GM19035 (cell line): ENCODE results near the gene TOPBP1.
"Not testable (repeated sequence)": the region's sequence is repeated elsewhere in the genome, so short reads cannot be mapped to it uniquely, and the experiment has no call there.

ENCODE experiments used
- ATAC-seq: cut with Tn5 transposase; IDR thresholded peaks from one replicate; pipeline ENCODE4 v1.9.1; 2021; ENCODE audit not compliant: unreplicated experiment

The TOPBP1 gene

DNA sequence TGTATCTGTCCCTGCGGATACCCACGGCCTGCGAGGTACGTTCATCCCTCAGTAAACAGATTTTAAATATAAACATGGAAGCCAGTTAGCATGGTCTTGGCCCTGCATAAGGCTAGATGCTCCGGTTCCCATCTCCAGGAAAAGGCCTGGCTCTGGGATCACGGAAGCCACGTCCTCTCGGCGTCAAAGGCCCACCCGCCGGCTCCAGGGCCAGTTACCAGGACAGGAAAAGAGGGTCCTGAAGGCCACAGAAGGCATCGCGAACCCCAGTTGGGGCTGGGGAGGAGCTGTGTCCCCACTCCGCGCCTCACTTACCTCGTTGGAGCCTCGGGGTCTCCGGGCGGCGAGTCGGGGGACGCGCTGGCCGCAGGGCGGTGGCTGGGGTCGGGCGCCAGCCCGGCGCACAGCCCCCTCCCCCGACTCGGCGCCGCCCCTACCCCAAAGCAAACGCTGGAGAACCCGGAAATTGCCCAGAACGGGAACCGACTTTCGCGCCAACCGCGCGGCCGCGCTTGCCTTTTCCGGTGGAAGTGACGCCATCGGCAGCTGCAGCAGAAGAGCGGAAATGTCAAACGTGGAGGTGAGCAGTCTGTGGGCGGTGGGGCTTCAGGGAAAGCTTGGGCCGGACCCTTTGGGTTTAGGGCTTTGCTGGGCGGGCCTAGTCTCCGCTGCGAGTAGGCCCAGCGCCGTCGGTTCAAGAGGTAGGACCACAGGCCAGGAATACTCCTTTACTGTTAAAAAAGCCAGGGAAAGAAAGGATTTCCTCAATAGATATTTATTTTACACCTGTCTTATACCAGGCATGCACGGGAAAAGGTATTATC lies at the start of gene TOPBP1:
Gene TOPBP1, minus strand, starts transcription at position 488 of the 824 bp plus-strand sequence. CDS start 814 bp downstream, outside the sequence.
- ATAC-seq, result peak; percentile 95

DNA sequence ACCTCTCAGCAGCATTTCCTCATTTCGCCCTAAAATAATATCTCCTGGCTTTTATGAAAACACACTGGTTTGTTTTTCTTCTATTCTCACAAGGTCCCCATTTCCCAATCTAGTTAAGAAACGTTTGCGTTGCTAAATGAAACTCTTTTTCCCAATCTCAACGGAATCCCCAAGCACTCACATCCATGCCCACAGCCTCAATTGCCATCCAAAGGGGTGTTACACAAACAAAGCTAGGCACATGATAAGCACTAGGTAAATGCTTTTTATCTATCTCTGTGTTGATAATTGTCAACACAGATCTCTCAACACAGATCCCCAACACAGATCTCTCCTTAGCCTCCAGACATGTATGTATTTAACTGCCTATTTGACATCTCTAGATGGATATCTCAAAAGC lies 49.3 kb upstream of the TOPBP1 start:
- ATAC-seq, result no peak

DNA sequence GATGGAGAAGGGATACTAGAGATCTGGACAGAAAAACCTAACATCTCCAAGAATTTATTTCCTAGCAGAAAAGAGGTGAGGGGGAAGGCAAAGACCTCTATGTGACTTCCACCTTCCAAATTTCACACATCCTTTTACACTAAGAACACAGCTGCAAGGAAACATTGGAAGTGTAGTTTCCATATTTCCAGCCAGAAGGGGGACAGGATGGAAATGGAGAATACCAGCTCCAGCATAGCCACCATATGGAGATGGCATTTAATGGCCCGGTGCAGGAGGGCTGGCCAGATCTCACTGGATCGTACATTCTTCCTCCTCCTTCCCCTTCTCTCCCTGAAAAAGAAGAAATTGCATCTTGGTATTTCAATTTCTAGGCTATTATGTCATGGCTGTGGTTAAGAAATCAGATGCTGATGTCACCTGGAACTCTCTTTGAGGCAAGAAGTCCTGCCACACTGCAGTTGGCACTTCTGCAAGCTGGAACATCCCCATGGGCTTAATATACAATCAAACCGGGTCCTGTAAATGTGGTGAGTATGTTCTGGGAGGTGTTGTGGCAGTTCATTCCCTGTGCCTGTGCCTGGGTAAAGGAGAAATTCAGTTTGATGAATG lies 47.5 kb upstream of the TOPBP1 start:
- no peak for ATAC-seq

DNA sequence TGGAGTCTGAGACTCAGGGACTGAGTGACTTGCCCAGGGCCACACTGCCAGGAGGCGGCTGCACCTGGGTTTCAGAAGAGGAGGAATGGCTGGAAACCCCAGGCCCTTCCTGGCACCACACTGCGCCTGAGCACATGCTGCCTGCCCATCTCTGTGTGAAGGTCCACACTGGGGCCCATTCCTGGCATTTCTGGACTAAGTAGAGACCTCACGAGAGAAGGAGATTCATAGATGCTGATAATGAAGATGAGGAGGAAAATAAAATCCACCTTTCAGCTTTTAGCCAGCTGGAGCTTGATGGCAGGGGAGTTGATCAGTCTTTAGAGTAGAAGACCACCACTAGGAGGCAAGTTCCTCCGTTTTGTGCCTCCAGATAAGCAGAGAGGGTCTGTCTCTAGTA lies 44.3 kb upstream of the TOPBP1 start:
- no peak for ATAC-seq

DNA sequence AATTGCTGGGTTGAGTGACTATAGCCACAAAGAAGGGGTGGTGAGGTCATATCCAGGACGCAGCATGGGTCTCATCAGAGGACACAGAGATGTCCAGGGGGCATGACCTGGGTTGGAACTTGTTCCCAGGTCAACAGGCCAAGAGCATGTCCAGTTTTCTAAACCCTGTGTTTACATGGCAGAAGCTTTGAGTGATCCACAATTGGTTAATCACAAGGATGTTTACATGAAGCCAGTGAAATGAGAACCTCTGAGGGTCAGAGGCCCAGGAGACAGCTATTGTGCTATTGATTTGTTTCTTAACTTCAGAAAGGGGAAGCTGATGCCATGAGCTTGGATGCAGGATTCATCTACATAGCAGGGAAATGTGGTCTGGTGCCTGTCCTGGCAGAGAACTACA lies 42.2 kb upstream of the TOPBP1 start:
- ATAC-seq, result no peak

DNA sequence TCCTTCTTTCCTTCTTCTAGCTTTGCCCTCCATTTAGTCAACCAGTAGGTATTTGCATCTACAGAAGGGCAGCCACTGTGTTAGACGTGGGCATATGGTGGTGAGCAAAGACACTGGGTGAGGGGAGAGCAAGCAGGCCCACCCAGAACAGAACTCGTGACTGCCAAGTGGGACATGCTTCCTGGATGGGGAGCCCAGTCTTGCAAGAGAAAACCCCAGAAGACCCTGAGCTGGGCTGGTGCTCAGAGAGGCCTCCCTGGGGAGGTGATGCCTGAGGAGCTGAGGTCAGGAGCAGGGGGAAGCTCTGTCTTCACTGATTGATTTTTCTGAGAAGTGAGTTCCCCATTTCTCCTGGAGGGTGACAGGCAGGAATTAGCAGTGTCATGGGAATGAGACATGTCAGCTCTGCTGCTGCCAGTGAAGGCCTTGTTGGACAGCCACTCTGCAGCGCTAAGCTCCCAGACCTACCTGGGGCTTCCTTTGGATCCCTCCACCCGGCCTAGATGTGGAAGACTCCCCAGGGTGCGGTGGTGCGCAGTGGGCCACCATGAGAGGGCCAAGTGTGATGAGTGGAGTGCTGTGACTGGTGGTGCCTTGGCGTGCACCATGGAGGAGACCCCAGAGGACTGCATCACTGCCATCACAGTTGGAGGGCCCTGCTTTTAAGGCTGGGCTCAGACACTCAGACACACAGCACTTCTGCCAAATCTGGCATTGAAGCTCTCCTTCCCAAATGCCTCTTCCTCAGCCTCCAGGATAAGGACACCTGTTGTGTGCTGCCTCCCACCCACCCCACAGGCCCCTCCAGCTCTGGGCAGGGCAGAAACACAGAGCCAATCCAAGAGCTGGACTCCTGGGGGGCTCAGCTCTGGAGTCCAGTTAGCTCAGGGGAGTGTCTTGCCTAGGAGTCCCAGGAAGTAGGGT lies 40.0 kb upstream of the TOPBP1 start:
- no peak for ATAC-seq

DNA sequence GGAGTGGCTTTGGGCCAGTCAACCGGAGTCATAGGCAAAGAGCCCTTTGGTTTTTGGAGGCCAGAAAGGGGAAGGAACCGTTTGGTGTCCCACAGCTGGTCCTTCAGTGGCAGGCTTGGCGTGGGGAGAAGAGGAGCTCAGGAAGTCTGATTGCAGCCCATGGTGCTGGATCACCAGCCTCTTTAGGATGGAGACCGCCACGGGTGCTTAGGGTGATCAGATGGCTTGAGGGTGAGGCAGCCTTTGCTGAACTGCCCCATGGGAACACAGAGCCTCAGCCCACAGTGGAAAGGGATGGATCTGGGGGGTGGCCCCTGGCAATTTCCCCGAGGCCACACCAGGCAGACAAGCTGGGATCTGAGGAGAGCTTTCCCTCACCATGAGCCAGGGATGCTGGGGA lies 38.6 kb upstream of the TOPBP1 start:
- ATAC-seq, result no peak

DNA sequence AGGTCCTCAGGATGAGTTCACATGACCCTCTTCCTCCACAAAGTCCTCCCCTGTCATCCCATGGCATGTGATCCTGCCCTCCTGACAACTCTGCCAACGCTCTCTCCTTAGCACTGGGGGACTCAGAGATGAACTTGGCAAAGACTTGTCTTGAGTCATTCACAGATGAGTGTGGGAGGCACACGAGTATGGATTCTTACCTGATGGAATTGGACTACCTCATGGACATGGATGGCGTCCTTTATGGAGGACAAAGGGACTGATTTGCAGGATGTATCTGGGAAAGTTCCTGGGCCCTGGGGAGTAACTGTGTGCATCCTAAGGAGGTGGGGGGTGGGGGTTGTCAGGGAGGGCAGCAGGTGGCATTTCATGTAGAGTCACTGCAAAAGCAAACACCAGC lies 38.2 kb upstream of the TOPBP1 start:
- ATAC-seq, result no peak

DNA sequence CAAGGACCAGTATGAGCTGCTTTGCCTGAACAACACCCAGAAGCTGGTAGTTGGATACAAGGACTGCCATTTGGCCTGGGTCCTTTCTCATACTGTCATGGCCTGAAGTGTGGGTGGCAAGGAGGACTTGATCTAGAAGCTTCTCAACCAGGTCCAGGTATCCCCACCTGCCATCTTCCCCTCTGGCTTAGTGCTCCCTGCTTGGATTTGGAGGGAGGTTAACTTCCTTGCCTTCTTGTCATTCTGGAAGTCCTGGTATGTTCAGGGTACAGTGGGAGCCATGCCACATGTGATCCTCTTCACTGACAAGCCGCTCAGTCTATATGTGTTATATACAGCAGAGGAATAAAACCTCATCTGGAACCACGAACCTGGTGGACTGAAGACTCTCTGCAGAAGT lies 37.7 kb upstream of the TOPBP1 start:
- no peak for ATAC-seq

DNA sequence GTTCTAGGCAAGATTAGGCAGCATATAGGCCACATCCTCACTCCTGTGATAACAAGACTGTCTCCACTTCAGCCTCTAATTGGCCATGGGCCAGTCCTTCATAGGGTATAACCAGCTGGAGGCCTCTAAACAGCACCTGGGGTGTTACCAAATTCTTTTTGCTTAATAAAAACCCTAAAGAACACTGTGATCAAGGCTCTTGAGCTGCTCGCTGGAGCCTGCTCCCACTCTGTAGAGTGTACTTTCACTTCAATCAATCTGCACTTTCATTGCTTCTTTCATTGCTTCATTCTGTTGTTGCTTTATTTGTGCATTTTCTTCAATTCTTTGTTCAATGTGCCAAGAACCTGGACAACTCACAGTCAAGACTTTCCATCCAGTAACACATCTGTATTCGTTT lies 36.2 kb upstream of the TOPBP1 start:
- no peak for ATAC-seq

DNA sequence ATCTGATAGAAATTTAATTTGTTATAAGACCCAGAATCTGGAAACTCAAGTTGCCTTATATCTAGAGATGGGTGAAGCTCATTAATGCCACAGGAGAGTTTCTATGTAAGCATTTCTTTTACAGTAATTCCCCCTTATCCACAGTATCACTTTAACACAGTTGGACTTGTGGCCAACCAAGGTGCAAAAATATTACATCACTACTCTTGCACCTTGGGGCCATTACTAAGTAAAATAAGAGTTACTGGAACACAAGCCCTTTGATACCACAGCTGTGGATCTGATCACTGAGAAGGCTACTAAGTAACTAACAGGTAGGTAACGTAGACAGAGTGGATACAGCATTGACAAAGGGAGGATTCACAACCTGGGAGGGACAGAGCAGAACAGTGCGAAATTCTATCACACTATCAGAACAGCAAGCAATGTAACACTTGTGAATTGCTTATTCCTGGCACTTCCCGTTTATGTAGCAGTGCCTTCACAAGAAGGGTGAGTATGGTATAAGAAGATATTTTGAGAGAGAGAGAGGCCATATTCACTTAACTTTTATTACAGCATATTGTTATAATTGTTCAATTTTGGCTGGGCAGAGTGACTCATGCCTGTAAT lies 33.9 kb upstream of the TOPBP1 start:
- no peak for ATAC-seq

DNA sequence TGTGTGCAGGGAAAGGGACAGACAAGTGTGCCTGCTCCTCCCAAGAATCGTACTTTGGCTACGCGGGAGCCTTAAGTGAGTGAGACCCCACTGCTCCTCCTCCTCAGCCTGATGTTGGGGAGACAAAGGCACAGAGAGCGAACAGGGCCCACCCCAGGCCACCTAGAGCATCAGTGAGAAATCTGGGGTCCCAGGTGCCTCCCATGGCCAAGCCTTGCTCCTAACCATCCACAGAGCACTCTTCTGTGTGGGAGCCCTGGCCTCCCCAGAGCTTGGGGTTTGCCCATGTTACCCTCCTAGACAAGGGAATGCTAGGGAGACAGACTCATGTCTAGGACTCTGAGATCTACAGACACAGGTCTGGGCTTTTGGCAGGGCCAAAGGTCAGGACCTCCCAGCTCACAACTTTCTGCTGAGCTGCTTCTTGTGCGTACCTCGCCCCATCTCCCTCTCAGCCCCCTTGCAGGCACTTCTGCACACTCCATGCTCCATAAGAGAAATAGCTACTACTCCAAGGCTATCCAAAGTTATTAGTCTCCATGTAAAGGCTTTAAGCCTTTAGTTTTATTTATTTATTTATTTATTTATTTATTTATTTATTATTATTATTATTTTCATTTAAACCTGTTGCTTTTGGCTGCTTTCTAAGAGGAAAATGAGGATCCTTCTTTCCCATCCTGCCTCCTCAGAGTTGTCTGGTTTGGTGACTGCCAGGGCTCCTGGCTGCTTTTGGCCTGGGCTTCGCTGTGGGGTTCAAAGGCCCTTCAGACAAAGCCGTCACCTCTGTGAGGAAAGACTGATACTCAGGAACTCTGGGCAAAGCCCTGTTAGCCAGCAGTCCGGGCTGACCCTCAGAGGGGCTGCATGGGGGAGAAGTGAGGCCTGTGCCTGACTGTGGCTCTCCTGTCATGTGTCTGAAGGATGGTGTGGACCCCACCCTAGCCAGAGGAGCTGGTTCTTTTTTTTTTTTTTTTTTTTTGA lies 32.8 kb upstream of the TOPBP1 start:
- ATAC-seq, result no peak

DNA sequence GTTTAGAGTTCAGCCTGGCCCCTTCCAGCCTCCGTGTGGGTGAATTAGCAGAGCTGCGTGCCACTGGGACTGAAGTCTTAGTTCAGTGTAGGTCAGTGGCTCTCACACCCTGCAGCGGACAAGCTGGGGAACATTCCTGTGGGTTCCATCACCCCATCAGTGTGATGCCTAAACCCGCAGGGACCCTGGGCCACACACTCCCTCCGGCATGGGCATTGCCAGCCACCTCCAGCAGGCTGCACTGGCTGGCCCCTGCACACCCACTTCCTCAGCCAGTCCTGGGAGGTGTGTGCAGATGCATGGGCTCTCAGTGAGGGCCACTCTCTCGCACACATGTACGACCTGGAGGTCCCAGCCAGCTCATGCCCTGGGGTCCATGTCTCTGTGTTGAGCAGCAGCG lies 32.1 kb upstream of the TOPBP1 start:
- no peak for ATAC-seq

DNA sequence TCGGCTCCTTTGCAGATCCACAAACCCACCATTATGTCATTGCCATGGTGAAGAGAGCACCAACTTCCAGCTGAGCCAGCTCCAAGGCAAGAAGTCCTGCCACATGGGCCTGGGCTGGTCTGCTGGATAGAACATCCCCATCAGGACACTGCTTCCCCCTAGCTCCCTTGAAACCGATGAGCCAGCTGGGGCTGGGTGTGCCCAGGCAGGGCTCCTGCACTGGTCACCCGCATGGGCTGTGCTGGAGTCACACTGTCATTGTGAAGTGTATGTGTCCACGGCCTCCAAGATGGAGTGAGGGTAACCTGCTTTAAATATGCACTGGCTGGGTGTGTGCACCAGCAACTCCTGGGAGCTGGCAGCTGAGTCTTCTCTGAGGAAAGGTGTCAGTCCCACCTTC lies 31.0 kb upstream of the TOPBP1 start:
- ATAC-seq, result no peak

DNA sequence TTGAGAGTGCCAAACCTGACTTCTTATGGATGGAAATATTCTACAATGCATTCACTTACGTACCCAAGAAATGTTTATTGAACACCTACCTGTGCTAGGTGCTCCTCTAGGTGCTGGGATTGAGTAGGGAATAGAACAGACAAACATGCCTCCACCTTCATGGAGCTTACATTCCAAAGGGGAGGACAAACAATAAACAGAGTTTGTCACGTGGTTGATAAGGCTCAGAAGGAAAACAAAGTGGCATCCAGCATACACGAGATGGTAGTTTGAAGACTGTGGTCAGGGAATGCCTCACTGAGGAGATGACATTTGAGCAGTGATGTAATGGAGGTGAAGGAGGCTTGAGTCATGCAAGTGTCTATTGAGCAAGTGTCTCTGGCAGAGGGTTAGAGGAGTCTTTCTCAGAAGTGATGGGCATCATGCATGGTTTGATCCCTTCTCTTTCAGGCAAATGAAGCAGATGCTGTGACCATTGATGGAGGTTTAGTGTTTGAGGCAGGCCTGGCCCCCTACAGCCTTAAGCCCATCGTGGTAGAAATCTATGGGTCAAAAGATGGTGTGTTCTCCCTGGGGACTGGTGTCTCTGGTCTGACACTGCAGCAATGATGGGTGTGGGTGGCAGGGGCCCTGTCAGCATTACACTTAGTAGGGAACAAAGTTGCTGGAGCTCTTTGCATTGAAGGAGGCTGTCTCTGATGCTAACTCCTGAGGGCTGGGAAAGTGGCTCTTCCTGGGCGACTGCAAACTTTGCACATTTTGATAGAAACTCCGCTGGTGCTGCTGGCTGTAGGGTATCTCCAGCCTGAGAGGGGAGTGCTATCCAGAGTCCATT lies 29.7 kb upstream of the TOPBP1 start:
- ATAC-seq, result no peak

DNA sequence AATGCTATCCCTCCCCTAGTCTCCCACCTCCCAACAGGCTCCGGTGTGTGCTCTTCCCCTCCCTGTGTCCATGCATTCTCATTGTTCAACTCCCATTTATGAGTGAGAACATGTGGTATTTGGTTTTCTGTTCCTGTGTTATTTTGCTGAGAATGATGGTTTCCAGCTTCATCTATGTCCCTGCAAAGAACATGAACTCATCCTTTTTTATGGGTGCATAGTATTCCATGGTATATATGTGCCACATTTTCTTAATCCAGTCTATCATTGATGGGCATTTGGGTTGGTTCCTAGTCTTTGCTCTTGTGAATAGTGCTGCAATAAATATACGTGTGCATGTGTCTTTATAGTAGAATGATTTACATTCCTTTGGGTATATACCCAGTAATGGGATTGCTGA lies 16.3 kb upstream of the TOPBP1 start:
- not testable (repeated sequence) for ATAC-seq

DNA sequence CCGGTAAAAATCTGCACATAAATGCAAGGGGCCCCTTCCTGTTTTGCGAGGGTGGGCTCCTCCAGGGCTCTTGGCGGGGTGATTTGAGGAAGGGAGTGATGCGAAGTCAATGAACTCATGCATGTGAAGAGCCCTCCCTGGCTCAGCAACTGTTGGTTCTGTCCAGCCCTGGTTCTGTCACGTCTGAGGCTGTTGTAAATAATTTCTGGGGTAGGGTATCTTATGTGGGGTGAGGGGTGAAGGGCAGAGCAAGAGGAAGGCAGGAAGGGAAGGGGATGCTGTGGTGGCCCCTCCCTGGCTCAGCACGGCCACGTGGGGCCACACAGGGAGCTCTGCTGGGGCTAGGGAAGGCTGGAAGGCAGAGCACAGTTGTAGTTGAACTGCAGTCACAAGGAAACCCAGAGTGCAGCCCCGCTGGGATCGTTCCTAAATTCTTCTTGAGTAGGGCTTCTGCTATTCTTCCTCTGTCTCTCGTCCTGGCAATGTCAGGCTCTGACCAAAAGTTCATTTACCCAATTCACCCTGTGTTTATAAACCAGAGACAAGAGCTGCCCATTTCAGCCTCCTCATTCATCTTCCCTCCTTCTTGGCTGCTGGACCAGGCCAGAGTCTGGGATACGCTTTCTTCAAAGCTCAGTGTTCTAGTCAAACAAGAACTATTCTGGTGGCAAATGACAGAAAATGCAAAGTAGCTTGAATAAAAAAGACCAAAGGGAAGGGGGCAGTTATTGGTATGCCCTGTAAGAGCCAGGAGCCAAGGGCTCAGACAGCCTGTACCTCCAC lies 14.8 kb upstream of the TOPBP1 start:
- no peak for ATAC-seq

DNA sequence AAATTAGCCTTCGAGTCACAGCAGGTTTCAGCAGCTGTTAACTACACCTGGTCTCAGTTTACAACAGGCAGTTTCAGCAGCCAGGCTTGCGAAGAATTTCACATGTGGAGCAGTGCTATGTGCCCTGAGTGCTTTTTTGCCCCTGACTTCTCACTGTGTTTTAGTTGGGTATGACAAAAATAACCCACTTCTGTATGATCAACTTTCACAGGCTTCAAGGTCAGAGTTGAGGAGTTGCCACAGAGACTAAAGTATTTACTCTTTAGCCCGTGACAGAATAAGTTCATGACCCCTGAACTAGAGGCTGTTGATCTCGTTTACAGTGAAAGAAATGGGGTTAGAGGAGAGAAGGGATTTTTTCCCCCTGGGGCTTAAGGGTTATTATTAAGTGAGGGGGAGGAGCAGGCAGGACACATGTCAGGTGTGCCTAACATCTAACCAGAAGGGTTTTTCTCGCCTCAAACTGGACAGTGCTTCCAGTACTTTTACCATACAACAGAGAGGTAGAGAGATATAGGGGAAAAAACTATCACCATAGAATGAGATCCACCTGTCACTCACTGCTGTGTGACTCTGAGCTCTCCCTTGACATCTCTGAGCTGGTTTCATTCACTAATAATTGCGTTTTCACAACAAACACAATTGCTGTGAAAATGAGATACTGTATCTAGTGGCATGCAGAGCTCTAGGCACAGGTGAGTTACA lies 14.0 kb upstream of the TOPBP1 start:
- ATAC-seq, result peak; percentile 57
